GM19351 (cell line): Measurements from ENCODE around the gene FAHD2A.
"Not testable (repeated sequence)": the region's sequence is repeated elsewhere in the genome, so short reads cannot be mapped to it uniquely, and the experiment has no call there.

Experiments used
- ATAC-seq: cut with Tn5 transposase; IDR thresholded peaks from one replicate; pipeline ENCODE4 v1.9.1; 2021; ENCODE audit warnings: mild to moderate bottlenecking, moderate library complexity; ENCODE audit not compliant: unreplicated experiment

The FAHD2A gene

GRCh38 chr2:95402370-95403203 is at the start of gene FAHD2A:
Gene FAHD2A, plus strand, starts transcription at chr2:95402708. Its CDS starts 2,851 bp downstream, at chr2:95405559.
- ATAC-seq: peak; percentile 92

GRCh38 chr2:95353055-95353575 is 49.4 kb upstream of the FAHD2A start:
- ATAC-seq: no peak

GRCh38 chr2:95353613-95354468 is 48.7 kb upstream of the FAHD2A start:
- no peak for ATAC-seq

GRCh38 chr2:95354469-95354901 is 48.0 kb upstream of the FAHD2A start:
- no peak for ATAC-seq

GRCh38 chr2:95354925-95355324 is 47.6 kb upstream of the FAHD2A start:
- ATAC-seq: no peak

- not testable (repeated sequence) for ATAC-seq
Measured at GRCh38 chr2:95355486-95355885, 47.0 kb upstream of the FAHD2A start.

GRCh38 chr2:95356821-95357700 is 45.4 kb upstream of the FAHD2A start:
- ATAC-seq: no peak

GRCh38 chr2:95357717-95358280 is 44.7 kb upstream of the FAHD2A start:
- ATAC-seq: no peak

GRCh38 chr2:95359031-95359430 is 43.5 kb upstream of the FAHD2A start:
- ATAC-seq: no peak

- no peak for ATAC-seq
Measured at GRCh38 chr2:95359501-95359930, 43.0 kb upstream of the FAHD2A start.

- ATAC-seq: no peak
Measured at GRCh38 chr2:95361216-95361980, 41.1 kb upstream of the FAHD2A start.

- ATAC-seq: no peak
Measured at GRCh38 chr2:95362486-95362885, 40.0 kb upstream of the FAHD2A start.

GRCh38 chr2:95366514-95366913 is 36.0 kb upstream of the FAHD2A start:
- ATAC-seq: no peak

- no peak for ATAC-seq
Measured at GRCh38 chr2:95372216-95372829, 30.2 kb upstream of the FAHD2A start.

- ATAC-seq: no peak
Measured at GRCh38 chr2:95372845-95373244, 29.7 kb upstream of the FAHD2A start.

- ATAC-seq: no peak
Measured at GRCh38 chr2:95374029-95374428, 28.5 kb upstream of the FAHD2A start.

- no peak for ATAC-seq
Measured at GRCh38 chr2:95374451-95374920, 28.0 kb upstream of the FAHD2A start.

- no peak for ATAC-seq
Measured at GRCh38 chr2:95374921-95375471, 27.5 kb upstream of the FAHD2A start.
